Activated CD8-positive, alpha-beta memory T cell treated with anti-CD3 and anti-CD28 coated beads, Interleukin-2, amount 10 ng/mL, durations not matched to agents 7 days and 5 days (primary cell): ENCODE data around the gene AKR1C2. TPM values are rescaled to one million over a fixed set of nuclear protein-coding genes. Genes with fewer than 3 reads are reported as not detected.
"Not testable (repeated sequence)": the region's sequence is repeated elsewhere in the genome, so short reads cannot be mapped to it uniquely, and the experiment has no call there.

ENCODE experiments used
- ATAC-seq: fragments of 150-1000 bp; cut with Tn5 transposase; one replicate; pipeline ENCODE4 v1.10.0; 2021; ENCODE audit warnings: moderate library complexity
- CTCF ChIA-PET: fragments of 350-600 bp; sonication (Branson Sonifier 250); formaldehyde crosslinking; loops from one replicate; lab custom pipeline; 2021; ENCODE audit warnings: antibody characterized with exemption; lab: Charles Lee
- DNase-seq: peaks from one replicate; pipeline ENCODE4 v3.0.0-alpha.2; 2020
- H3K27ac Mint-ChIP-seq: one replicate; pipeline ENCODE4 v1.8.0; 2021; ENCODE audit warnings: mild to moderate bottlenecking, mixed read lengths
- H3K27me3 Mint-ChIP-seq: one replicate; pipeline ENCODE4 v1.8.0; 2021; ENCODE audit warnings: mixed read lengths
- H3K36me3 Mint-ChIP-seq: one replicate; pipeline ENCODE4 v1.8.0; 2021; ENCODE audit warnings: mild to moderate bottlenecking, mixed read lengths
- H3K4me1 Mint-ChIP-seq: one replicate; pipeline ENCODE4 v1.8.0; 2021; ENCODE audit warnings: mixed read lengths
- H3K4me3 Mint-ChIP-seq: one replicate; pipeline ENCODE4 v1.8.0; 2021; ENCODE audit warnings: mild to moderate bottlenecking, moderate library complexity, mixed read lengths
- H3K9me3 Mint-ChIP-seq: one replicate; pipeline ENCODE4 v1.8.0; 2022; ENCODE audit warnings: low read depth, mixed read lengths
- total RNA-seq, 2 experiments: library from RNA; stranded (reverse); gene quantifications; one replicate each; pipeline ENCODE4 v1.2.3, GENCODE V29; 2021

Gene AKR1C2
- total RNA-seq, 2 experiments from 2014 or later, result not detected

DNA sequence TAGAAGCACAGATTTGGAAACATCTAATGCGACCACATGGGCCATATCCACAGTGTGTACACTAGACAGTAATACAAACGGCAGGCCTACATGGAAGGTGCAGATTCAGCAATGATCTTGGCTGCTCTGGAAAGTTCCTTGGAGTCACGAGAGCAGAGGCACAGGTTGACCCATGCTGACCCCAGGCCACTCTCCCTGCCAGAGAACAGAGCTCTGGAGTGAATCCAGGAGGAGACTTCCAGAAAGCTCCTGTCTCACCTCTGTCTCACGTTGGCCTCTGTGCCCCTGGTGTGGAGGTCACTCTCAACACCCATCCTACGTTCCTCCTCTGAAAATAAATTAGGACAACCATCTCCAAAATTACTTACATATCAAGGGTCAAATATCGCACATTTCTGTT lies 12.2 kb downstream of the AKR1C2 start:
- H3K4me1 Mint-ChIP-seq, DNase-seq, H3K27ac Mint-ChIP-seq, H3K4me3 Mint-ChIP-seq, CTCF ChIA-PET, H3K27me3 Mint-ChIP-seq, H3K36me3 Mint-ChIP-seq, ATAC-seq, H3K9me3 Mint-ChIP-seq: not testable (repeated sequence)

- no peaks in the 10 kb centered on the region for H3K9me3 Mint-ChIP-seq
- H3K36me3 Mint-ChIP-seq, result no peaks in the 10 kb centered on the region
- no peak overlapping the region for H3K27ac Mint-ChIP-seq
- H3K4me3 Mint-ChIP-seq, result no peak overlapping the region
- CTCF ChIA-PET, result no interaction called here
- H3K4me1 Mint-ChIP-seq, result no peaks in the 10 kb centered on the region
- DNase-seq, result no peak
- no peak for ATAC-seq
- H3K27me3 Mint-ChIP-seq, result peaks cover 4% of the 10 kb centered on the region
Observed at GRCh38 chr10:4990217-4990616, 13.4 kb downstream of the AKR1C2 start.

DNA sequence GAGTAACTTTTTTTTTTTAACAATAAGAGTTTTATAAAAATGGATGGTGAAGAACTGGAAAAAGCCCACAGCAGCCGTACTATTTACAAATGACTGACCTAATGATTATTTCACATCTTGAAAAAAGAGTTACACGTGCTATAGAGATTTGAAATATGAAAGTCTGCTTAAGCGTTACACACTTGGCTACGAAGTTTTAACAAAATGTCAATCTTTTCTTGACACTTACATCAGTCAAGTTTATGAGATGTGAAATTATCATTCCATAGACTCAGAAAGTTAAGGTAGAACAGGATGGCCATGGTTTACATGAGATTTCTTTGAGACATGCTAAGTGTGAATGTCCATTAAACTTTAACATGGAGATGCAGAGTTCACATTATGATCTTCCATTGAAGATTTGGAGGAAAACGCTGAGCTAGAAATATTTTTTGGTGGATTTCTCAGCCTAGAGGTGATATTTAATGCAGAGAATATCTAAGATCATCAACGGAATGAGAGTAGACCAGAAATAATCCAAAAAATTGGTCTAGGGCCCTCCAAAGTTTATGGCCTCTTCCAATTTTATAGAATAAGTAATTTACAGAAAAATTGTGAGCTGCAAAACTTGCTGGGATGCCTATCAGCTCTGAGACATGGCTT lies 15.5 kb downstream of the AKR1C2 start:
- DNase-seq, CTCF ChIA-PET, ATAC-seq, H3K36me3 Mint-ChIP-seq, H3K4me1 Mint-ChIP-seq, H3K4me3 Mint-ChIP-seq, H3K27me3 Mint-ChIP-seq, H3K9me3 Mint-ChIP-seq, H3K27ac Mint-ChIP-seq: not testable (repeated sequence)

DNA sequence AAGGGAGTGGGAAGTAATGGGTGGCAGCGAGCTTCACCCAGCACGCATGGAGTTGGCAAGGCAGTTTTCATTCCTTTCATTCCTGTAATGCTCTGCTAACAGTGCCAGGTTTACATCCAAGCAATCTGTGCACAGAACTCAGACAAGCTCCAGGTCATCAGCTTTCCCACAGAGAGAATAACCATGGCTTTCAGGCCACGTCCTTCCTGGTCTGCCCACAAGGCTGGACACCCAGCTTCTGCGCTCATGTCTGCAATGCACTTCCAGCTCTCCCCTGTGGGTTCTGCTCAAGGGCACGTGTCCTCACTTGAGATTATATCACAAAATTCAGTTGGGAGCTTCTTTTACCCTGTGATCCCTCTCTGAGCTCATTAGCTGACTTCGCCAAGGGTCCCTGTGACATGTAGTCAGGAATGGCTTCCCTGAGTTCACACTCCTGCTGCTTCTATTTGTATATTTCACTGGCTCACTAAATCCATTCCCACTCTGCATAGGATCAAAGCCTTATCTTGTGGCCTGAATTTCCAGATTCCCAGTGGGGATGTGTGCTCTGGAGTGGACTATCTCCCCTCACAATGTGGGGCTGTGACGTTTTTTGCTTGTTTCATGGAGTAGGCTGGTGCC lies 18.6 kb downstream of the AKR1C2 start:
- ATAC-seq (no peak), DNase-seq (no peak)
- H3K27ac Mint-ChIP-seq, result no peak overlapping the region
- no peaks in the 10 kb centered on the region for H3K9me3 Mint-ChIP-seq
- no peak overlapping the region for H3K4me3 Mint-ChIP-seq
- no peaks in the 10 kb centered on the region for H3K4me1 Mint-ChIP-seq
- CTCF ChIA-PET, result no interaction called here
- no peaks in the 10 kb centered on the region for H3K27me3 Mint-ChIP-seq
- no peaks in the 10 kb centered on the region for H3K36me3 Mint-ChIP-seq

DNA sequence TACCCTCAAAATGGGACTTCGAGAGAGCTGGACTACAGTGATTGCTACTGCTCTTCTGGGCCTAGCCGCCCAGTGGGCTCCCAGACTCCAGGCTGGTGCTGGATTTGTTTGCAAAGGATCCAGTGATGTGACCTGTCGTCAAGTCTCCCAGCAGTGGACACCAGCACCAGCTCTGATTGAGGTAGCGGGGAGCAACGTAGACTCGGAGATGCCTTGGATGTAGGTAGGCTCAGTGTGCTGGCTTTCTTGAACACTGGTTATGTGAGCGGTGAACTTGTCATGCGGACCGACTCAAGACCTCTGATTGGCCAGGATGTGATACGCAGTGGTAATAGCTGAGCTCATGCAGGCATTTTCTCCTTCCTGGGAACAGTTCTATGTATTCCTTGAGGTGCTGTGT lies 19.4 kb downstream of the AKR1C2 start:
- CTCF ChIA-PET, result no interaction called here
- Mint-ChIP-seq H3K9me3 (no peaks in the 10 kb centered on the region), H3K27me3 (no peaks in the 10 kb centered on the region), H3K27ac (no peak overlapping the region), H3K36me3 (no peaks in the 10 kb centered on the region), H3K4me1 (no peaks in the 10 kb centered on the region), H3K4me3 (no peak overlapping the region)
- ATAC-seq (no peak), DNase-seq (no peak)

GRCh38 chr10:4983615-4984216 lies 19.9 kb downstream of the AKR1C2 start:
- no peak for ATAC-seq
- CTCF ChIA-PET, result no interaction called here
- no peaks in the 10 kb centered on the region for H3K36me3 Mint-ChIP-seq
- no peaks in the 10 kb centered on the region for H3K4me1 Mint-ChIP-seq
- H3K27me3 Mint-ChIP-seq, result no peaks in the 10 kb centered on the region
- H3K9me3 Mint-ChIP-seq, result no peaks in the 10 kb centered on the region
- no peak for DNase-seq
- no peak overlapping the region for H3K4me3 Mint-ChIP-seq
- H3K27ac Mint-ChIP-seq, result no peak overlapping the region

- H3K9me3 Mint-ChIP-seq, result no peaks in the 10 kb centered on the region
- H3K27ac Mint-ChIP-seq, result no peak overlapping the region
- ATAC-seq (no peak), DNase-seq (no peak)
- CTCF ChIA-PET, result interaction anchor here (1.7 to 2.0 kb wide), 2 partner anchors 131 to 133 kb away, joined by 4 to 9 read pairs; no protein-coding TSS in a partner anchor
- H3K4me1 Mint-ChIP-seq, result no peaks in the 10 kb centered on the region
- no peaks in the 10 kb centered on the region for H3K36me3 Mint-ChIP-seq
- H3K27me3 Mint-ChIP-seq, result no peaks in the 10 kb centered on the region
- no peak overlapping the region for H3K4me3 Mint-ChIP-seq
Observed at GRCh38 chr10:4982764-4983226, 20.9 kb downstream of the AKR1C2 start.

GRCh38 chr10:4981722-4982471 lies 21.8 kb downstream of the AKR1C2 start:
- no peak for ATAC-seq
- Mint-ChIP-seq H3K4me1 (no peaks in the 10 kb centered on the region), H3K36me3 (no peaks in the 10 kb centered on the region), H3K4me3 (no peak overlapping the region), H3K9me3 (no peaks in the 10 kb centered on the region), H3K27ac (no peak overlapping the region), H3K27me3 (no peaks in the 10 kb centered on the region)
- DNase-seq, result no peak
- CTCF ChIA-PET, result interaction anchor here (1.7 to 2.0 kb wide), 2 partner anchors 130 to 132 kb away, joined by 4 to 9 read pairs; no protein-coding TSS in a partner anchor

DNA sequence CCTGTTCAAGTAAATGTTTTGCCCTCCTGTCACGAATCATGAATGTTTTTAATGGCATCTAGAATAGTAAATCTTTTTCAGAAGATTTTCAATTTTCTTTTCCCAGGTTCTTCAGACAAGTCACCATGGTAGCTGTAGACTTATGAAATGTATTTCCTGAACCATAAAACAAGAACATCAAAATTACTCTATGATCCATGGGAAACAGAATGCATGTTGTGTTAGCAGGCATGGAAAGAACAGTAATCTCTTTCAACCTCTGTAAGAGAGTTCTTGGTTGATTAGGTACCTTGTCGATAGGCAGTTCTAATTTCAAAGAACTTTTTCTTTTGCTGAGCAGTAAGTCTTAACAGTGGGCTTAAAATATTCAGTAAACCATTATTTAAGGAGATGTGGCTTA lies 22.9 kb downstream of the AKR1C2 start:
- ATAC-seq, result no peak
- CTCF ChIA-PET, result no interaction called here
- no peaks in the 10 kb centered on the region for H3K36me3 Mint-ChIP-seq
- H3K4me3 Mint-ChIP-seq, result no peak overlapping the region
- no peaks in the 10 kb centered on the region for H3K4me1 Mint-ChIP-seq
- no peak for DNase-seq
- H3K9me3 Mint-ChIP-seq, result no peaks in the 10 kb centered on the region
- no peaks in the 10 kb centered on the region for H3K27me3 Mint-ChIP-seq
- no peak overlapping the region for H3K27ac Mint-ChIP-seq

DNA sequence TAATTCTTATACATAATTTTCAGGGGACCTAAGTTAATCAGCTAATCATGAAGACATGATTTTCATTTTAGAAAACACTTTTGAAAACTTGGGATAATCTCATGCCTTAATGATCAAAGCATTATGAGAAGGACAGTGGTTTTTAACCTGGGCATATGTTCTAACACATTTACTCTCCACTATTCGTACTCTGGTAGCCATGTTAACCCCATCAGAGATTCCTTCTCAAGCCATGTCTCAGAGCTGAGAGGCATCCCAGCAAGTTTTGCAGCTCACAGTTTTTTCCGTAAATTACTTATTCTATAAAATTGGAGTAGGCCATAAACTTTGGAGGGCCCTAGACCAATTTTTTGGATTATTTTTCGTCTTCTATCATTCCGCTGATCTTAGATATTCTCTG lies 24.8 kb downstream of the AKR1C2 start:
- DNase-seq (no peak), ATAC-seq (no peak)
- CTCF ChIA-PET, result interaction anchor here (0.6 to 1.3 kb wide), 2 partner anchors 128 to 144 kb away, joined by 3 read pairs; no protein-coding TSS in a partner anchor
- no peaks in the 10 kb centered on the region for H3K9me3 Mint-ChIP-seq
- H3K4me1 Mint-ChIP-seq, result no peaks in the 10 kb centered on the region
- H3K36me3 Mint-ChIP-seq, result no peaks in the 10 kb centered on the region
- H3K27ac Mint-ChIP-seq, result no peak overlapping the region
- no peaks in the 10 kb centered on the region for H3K27me3 Mint-ChIP-seq
- H3K4me3 Mint-ChIP-seq, result no peak overlapping the region

- H3K27me3 Mint-ChIP-seq, result no peaks in the 10 kb centered on the region
- no peak overlapping the region for H3K27ac Mint-ChIP-seq
- DNase-seq (no peak), ATAC-seq (no peak)
- H3K4me3 Mint-ChIP-seq, result no peak overlapping the region
- CTCF ChIA-PET, result no interaction called here
- no peaks in the 10 kb centered on the region for H3K36me3 Mint-ChIP-seq
- no peaks in the 10 kb centered on the region for H3K4me1 Mint-ChIP-seq
- H3K9me3 Mint-ChIP-seq, result no peaks in the 10 kb centered on the region
Observed at GRCh38 chr10:4977025-4977424, 26.6 kb downstream of the AKR1C2 start.

DNA sequence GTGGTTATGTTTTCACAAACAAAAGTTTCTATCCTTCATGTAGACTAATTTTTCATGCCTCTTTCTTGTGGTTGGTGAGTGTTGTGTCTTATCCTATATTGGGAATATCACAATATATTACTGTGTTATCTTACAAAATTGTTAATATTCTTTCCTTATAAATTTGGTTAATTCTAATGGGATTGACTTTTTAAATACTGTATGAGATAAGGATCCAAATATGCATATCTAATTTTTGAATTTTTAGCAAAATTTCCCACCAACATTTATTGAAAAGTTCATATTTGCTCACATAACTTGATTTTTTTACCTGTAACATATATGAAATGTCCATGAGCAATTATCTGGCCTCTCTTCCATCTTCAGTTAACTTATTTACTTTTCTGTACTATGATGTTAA lies 29.3 kb downstream of the AKR1C2 start:
- CTCF ChIA-PET, H3K9me3 Mint-ChIP-seq, H3K27me3 Mint-ChIP-seq, H3K4me3 Mint-ChIP-seq, H3K27ac Mint-ChIP-seq, H3K36me3 Mint-ChIP-seq, H3K4me1 Mint-ChIP-seq, ATAC-seq, DNase-seq: not testable (repeated sequence)

GRCh38 chr10:4973294-4973693 lies 30.4 kb downstream of the AKR1C2 start:
- H3K36me3 Mint-ChIP-seq, ATAC-seq, H3K4me1 Mint-ChIP-seq, H3K9me3 Mint-ChIP-seq, H3K4me3 Mint-ChIP-seq, H3K27ac Mint-ChIP-seq, DNase-seq, H3K27me3 Mint-ChIP-seq, CTCF ChIA-PET: not testable (repeated sequence)
